ENCODE data around the gene TMC2. TPM values are rescaled to one million over a fixed set of nuclear protein-coding genes. Genes with fewer than 3 reads are reported as not detected.

TMC2 gene
- total and polyA plus RNA-seq, 2 of the 4 experiments (the other 2 are of a cell fraction): not detected

- no TSS peak for BruUV-seq (replicated peaks)
- Histone ChIP-seq H2AFZ (replicated peaks; ENCODE audit: low read length, poor library complexity) (no peak overlapping the region), H2BK120ac (ENCODE audit: low read depth, low read length) (no peak overlapping the region), H2BK15ac (ENCODE audit: low read depth, low read length) (no peak overlapping the region), H4K20me1 (ENCODE audit: insufficient read depth, low read length) (peaks cover 41% of the 10 kb centered on the region), H2AK9ac (replicated peaks; ENCODE audit: low read depth, low read length, poor library complexity) (no peak overlapping the region), H3K23ac (ENCODE audit: low read depth, low read length) (no peak overlapping the region), H3K4me3 (ENCODE audit: insufficient read depth, low read depth, low read length) (no peak overlapping the region), H4K8ac (ENCODE audit: low read depth in 2 of 2, low read length in 2 of 2) (no peak overlapping the region), H2AK5ac (ENCODE audit: low read depth, low read length) (no peak overlapping the region), H3K56ac (ENCODE audit: extremely low read depth, insufficient read depth, low read length) (no peak overlapping the region), H4K5ac (ENCODE audit: low read depth, low read length) (no peak overlapping the region), H3K4me2 (ENCODE audit: low read depth, low read length) (no peak overlapping the region), H2BK20ac (ENCODE audit: low read depth, low read length) (no peak overlapping the region), H3K18ac (ENCODE audit: low read depth, low read length) (no peak overlapping the region), H3K9me1 (ENCODE audit: insufficient read depth, low read length) (peaks cover 12% of the 10 kb centered on the region), H4K91ac (ENCODE audit: insufficient read depth, low read depth, low read length) (no peak overlapping the region), H3K27me3 (ENCODE audit: control insufficient read depth, insufficient read depth, low read length) (no peaks in the 10 kb centered on the region), H3K27ac (ENCODE audit: insufficient read depth, low read length) (no peak overlapping the region), H3K79me1 (ENCODE audit: low read depth in 1 of 2, low read length in 2 of 2) (peaks cover 33 to 61% of the 10 kb centered on the region in 2 experiments), H3K9me3 (ENCODE audit: control insufficient read depth, insufficient read depth, low read length) (no peaks in the 10 kb centered on the region), H3K4me1 (ENCODE audit: control insufficient read depth, insufficient read depth, low read length) (peaks cover 3% of the 10 kb centered on the region; the same call in 1 of the 2 replicates), H3K14ac (replicated peaks; ENCODE audit: low read depth, low read length) (no peak overlapping the region), H3K4ac (ENCODE audit: low read depth, low read length) (no peak overlapping the region), H3K9ac (ENCODE audit: low read depth, low read length) (no peak overlapping the region), H2BK5ac (ENCODE audit: low read depth, low read length, poor library complexity, severe bottlenecking) (no peak overlapping the region), H3K36me3 (ENCODE audit: control insufficient read depth, insufficient read depth, low read length) (peaks cover 66% of the 10 kb centered on the region)
- POLR2A ChIA-PET (ENCODE audit: unreplicated experiment): no interaction called here
- intact Hi-C loops (cut with micrococcal nuclease): no loop called here
- no peak for DNase-seq
- CTCF ChIA-PET: no interaction called here
- in situ Hi-C loops (cut with MboI; ENCODE audit: low sequenced_read_pairs): no loop called here
- 82% methylated on average over 4 of the region's 10 CpGs; no CpG with 5 or more reads in 1 of the 2 experiments for WGBS, 2 experiments (ENCODE audit: extremely low coverage in 2 of 2, insufficient read length in 1 of 2)
- TF ChIP-seq USF2 (IDR thresholded peaks at IDR 0.05; ENCODE audit: low read depth, low read length) (no peak), MXI1 (IDR thresholded peaks at IDR 0.05; ENCODE audit: borderline replicate concordance, low read depth, low read length) (no peak), SMC3 (IDR thresholded peaks at IDR 0.05; ENCODE audit: low read depth, low read length) (no peak), NFE2L2 (IDR thresholded peaks at IDR 0.05; ENCODE audit: low read depth, low read length) (no peak), POLR2A (IDR thresholded peaks at IDR 0.05; ENCODE audit: low read depth, low read length) (no peak), BHLHE40 (IDR thresholded peaks at IDR 0.05; ENCODE audit: low read depth, low read length) (no peak), RFX5 (IDR thresholded peaks at IDR 0.05; ENCODE audit: low read depth, low read length) (no peak), MAFK (IDR thresholded peaks at IDR 0.05; ENCODE audit: low read depth, low read length) (no peak), CHD1 (IDR thresholded peaks at IDR 0.05; ENCODE audit: low read depth, low read length) (no peak), CEBPB (IDR thresholded peaks at IDR 0.05; ENCODE audit: low read depth, low read length) (no peak), RAD21 (IDR thresholded peaks at IDR 0.05; ENCODE audit: low read length) (no peak), RCOR1 (IDR thresholded peaks at IDR 0.05; ENCODE audit: insufficient replicate concordance, low read length) (no peak), CTCF (conservative IDR thresholded peaks at IDR 0.05; ENCODE audit: low read depth, low read length) (no peak), FOS (IDR thresholded peaks at IDR 0.05; ENCODE audit: low read depth, low read length) (no peak), MAZ (IDR thresholded peaks at IDR 0.05; ENCODE audit: borderline replicate concordance, low read depth, low read length) (no peak), ELK1 (IDR thresholded peaks at IDR 0.05; ENCODE audit: borderline replicate concordance, low read depth, low read length) (no peak)
- dilution Hi-C loops (cut with HindIII; ENCODE audit: low sequenced_read_pairs, unreplicated experiment): no loop called here
- no peak for ATAC-seq (ENCODE audit: low read depth)
Observed at GRCh38 chr20:2659547-2659946, 123.2 kb downstream of the TMC2 start.
